Hematopoietic multipotent progenitor cell treated with erythropoietin and hydrocortisone succinate and interleukin-3 and kit ligand, for 4 days (in vitro differentiated cells): Measurements from ENCODE around the gene RELL1.

Source experiments
- DNase-seq: peaks from one replicate; pipeline ENCODE4 v3.0.0-alpha.2; 2015

Gene RELL1

GRCh38 chr4:37664696-37665095, 21.5 kb downstream of the RELL1 start:
- no peak for DNase-seq

- DNase-seq = peak; percentile 36
These were observed 22.6 kb downstream of the RELL1 start for GRCh38 chr4:37663552-37663951.

DNA sequence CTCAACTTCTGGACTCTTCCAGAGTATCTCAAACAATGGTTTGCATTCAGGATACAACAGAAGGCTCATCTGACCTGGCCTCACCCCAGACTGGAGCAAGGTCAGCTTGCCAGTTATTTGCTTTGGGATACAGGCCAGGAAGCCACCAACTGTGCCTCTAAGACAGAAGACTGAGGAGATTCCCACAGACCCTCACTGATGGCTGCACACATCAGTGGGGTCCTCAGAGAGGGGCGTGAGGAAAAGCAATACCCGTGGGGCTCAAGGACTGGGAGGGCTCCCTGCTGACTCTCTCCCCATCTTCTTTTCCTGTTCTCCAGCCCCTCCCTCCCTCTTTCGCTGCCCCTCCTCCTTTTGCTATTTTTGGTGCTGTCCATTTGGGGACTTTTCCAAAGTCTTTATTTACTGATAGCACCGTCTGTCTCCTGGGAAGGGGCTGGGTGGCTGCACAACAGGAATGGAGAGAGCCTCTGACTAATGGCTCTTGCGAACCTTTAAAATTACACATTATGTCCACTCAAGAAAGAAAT, 23.2 kb downstream of the RELL1 start:
- DNase-seq = no peak

GRCh38 chr4:37662251-37662650, 23.9 kb downstream of the RELL1 start:
- DNase-seq = no peak

DNA sequence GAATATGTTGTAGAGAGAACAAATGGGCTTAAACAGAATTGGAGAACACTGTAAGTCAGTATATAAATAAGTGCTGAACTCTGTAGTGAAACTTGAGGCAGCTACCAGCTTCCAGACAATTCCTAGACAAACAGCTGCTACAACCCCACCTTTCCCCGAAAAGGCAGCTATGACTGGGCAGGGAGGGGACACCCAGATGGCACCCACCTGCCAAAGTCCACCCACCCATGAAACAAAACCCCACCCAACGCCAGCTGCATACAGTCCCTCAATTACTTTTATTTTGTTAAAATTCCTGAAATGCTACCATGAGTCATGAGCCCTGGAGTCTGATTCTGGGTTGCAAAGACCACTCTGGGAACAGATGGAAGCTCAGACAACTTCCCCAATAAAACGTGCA, 24.4 kb downstream of the RELL1 start:
- no peak for DNase-seq

GRCh38 chr4:37659696-37660095, 26.5 kb downstream of the RELL1 start:
- DNase-seq = peak; percentile 63

GRCh38 chr4:37656649-37657048, 29.5 kb downstream of the RELL1 start:
- DNase-seq = no peak

- DNase-seq = peak; percentile 32
These were observed 32.6 kb downstream of the RELL1 start for GRCh38 chr4:37653601-37654000.

DNA sequence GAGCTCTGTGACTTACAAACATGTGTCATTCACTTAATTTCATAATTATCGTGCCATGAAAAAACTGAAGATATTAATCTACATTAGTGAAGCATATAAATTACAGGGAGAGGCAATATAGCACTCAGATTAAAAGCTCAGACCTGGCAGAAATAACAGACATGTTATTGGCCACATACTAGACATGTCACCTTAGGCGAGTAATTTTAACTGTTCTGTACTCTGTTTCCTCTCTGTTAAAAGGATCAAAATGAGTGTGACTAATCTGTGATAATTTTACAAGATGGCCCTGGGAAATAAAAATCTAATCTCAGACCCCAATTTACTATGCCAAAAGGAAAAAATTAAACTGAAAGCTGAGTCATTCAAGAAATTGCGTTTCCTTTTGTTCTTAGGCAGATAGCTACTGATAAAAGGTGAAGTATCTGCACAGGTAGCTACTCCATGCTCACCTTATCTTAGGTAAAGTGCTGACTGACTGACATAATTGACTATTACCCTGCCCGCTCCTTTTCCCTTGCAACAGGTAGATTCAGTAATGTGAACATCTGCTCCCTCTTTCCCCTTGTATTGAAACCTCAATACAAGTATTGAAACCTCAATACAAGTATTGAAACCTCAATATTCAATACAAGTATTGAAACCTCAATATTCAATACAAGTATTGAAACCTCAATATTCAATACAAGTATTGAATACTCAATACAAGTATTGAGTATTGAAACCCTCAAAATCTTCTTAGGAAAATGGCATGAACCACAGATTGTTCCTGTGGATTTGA, 33.2 kb downstream of the RELL1 start:
- no peak for DNase-seq

DNA sequence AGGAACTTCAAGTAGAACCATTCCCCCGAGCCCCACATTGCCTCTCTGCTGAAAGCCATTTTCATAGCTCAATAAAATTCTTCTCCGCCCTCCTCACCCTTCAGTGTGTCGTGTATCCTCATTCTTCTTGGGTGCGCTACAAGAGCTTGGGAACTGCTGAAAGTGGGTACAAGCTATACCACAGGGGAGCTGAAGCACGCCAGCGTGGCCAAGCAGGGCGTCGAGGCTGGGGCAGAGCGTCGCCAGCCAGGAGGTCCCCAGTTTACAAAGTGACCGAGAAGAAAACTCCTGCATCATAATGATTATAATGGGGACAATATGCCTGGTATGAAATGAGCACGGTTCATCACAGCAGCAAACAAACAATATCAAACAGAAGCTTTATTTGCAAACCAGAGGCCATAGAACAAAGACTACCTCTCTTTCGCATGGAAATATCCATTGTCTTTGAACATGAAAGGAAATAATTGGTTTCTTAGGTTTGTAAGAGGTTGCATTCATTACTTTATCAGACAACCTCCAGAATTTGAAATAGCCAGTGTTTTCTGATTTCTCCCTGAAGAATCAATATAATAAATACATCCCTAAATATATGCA, 34.3 kb downstream of the RELL1 start:
- no peak for DNase-seq

- DNase-seq = peak; percentile 42
These were observed 35.7 kb downstream of the RELL1 start for GRCh38 chr4:37650481-37650880.

GRCh38 chr4:37649268-37649667, 36.9 kb downstream of the RELL1 start:
- DNase-seq = no peak

DNA sequence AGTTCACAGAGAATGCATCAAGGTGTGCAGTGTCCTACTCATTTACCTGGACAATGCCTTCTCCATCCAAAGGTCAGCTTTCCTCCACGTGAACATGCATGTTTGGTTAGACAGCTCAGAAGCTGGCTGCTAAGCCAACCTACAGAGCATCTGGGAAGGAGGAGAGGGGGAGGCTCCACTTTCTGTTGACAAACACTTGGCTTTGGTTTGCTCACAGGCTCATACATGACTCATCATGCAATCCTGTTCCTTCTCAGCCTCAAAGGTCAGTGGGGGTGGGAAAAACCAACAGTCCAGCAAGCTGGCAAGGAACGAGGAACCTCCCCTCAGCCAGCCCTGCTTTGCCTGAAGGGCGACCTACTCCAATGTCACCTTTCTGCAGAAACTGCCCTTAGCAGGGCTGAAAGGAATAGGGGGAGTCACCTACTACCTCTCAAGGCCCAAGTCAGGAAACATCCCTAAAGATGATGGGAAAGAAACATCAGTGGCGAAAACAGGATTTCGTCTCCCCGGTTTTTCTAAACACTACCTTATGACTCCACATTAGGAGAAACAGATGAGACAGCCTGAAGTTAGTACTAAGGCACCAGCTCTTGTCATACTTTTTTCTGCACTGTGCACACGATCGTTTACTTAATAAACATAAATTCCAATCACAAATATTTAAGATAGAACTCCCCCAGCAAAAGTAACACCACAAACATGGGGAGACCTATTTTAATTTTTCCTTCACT, 37.9 kb downstream of the RELL1 start:
- DNase-seq = no peak

DNA sequence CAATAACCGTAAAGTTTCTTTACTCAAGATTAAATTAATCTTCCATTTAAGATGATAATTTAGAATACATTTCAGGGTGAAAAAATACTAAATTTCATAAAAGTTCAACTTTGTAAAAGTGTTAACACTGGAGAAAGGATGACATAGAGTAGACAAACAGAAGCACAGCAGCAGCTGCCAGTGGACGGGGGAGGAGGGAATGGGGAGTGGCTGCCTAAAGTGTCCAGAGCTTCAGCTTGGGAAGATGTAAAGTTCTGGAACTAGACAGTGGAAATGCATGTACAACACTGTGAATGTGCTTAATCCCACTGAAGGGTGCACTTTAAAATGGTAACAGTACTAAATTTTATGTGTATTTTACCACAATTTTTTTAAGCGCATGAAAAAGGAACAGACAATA, 39.9 kb downstream of the RELL1 start:
- DNase-seq = no peak

- no peak for DNase-seq
These were observed 40.4 kb downstream of the RELL1 start for GRCh38 chr4:37645736-37646135.

GRCh38 chr4:37644962-37645361, 41.2 kb downstream of the RELL1 start:
- DNase-seq = no peak

DNA sequence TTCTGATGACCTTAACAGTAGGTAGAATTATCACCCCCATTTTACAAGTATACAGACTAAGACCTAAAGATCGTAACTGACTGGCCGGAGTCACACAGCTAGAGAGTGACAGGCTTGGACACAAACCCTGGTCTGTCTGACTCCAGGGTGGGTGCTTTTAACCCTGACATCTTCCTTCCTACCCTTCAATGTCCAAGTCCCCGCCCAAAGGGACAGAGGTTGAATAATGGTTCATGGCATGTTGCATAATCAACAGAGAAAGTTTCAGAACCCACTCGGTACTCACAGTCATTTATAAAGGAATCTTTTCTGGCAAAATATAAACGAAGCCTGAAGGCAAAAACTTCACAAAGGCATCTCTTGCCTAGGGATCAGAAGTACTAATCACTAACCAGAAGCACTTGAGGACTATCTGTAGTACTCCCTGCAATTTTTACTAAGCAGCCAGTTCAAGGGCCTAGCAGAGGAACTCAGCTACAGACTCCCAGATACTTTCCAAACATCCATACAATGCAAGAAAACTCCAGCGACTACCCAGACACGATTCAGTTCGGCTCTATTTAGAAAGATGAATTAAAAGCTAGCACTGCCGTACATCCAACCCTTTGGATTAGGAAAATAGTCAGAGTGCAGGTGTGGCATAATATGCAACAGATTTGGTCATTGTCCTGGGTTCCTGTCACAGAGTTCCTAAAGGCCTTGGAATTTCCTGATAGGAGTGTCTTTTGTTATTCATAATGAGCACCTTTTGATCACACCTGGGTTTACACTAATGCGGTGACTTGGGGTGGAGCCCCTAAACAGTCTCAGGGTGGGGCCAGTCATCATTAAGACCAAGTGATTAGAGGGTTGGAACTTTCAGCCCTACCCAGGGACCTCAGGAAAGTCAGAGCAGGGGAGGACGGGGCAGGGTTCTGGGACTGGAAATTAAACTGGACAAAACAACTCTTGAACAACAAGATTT, 44.0 kb downstream of the RELL1 start:
- DNase-seq = no peak

DNA sequence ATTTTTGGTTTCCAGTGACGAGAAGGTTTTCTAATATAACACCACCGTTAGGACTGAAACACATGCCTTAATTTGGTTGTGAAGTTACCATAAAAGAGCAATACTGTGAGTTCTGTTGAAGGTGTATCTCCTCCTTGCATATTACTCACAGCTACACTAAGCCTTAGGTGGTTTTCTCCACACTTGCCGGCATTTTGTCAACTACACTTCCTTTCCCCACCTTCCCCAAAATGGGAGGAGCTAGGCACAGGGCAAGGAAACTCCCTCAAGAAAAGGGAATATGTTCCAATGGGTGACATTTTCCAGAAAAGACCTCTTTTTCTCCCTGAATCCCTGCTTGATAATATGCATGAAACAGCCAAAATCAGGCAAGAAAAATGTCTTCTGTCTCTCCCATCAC, 44.8 kb downstream of the RELL1 start:
- no peak for DNase-seq

GRCh38 chr4:37639551-37640285, 46.5 kb downstream of the RELL1 start:
- DNase-seq = peak; percentile 41

DNA sequence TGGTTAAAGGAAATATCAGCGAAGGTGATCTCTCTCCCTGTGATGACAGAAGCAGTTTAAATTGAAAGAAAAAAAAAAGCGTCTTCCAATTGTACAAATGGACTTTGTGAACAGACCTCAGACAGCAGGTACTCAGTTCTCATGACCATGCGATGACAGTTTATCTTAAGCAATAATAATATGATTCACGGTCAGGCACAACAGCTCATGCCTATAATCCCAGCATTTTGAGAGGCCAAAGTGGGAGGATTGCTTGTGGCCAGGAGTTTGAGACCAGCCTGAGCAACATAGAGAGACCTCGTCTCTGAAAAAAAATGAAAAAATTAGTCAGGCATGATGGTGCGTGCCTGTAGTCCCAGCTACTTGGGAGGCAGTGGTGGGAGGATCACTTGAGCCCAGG, 51.0 kb downstream of the RELL1 start:
- DNase-seq = no peak

GRCh38 chr4:37634180-37634579, 52.0 kb downstream of the RELL1 start:
- DNase-seq = no peak

DNA sequence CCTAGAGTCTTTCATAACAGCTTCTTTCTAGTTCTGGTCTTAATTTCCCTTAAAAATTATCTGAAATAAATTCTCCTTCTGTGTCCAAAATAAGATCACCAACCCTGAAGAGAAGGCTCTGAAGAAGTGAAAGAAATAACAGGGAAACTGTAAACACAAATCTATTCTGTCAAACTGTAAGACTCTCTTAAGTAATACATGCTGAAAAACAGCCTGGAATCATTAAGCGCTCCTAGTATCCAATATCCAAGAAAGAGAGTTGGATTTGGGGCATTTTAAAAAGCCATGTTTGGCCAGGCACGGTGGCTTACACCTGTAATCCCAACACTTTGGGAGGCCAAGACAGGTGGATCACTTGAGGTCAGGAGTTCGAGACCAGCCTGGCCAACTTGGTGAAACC, 53.3 kb downstream of the RELL1 start:
- no peak for DNase-seq
